KBM-7 (cell line): ENCODE data around the gene CHRNE.
A peak's percentile ranks its signal among the peaks of the same experiment; 100 is the strongest.

Experiments
- DNase-seq: peaks from one replicate; pipeline ENCODE4 v3.0.0-alpha.2; 2015
- in situ Hi-C: fragments of 300-500 bp; cut with MboI; formaldehyde crosslinking; loops from 2 replicates; pipeline ENCODE4 v1.14.3; 2020; ENCODE audit warnings: low sequenced_read_pairs, low pct_unique_long_range_greater_than_20kb, mixed read lengths

The CHRNE gene

DNA sequence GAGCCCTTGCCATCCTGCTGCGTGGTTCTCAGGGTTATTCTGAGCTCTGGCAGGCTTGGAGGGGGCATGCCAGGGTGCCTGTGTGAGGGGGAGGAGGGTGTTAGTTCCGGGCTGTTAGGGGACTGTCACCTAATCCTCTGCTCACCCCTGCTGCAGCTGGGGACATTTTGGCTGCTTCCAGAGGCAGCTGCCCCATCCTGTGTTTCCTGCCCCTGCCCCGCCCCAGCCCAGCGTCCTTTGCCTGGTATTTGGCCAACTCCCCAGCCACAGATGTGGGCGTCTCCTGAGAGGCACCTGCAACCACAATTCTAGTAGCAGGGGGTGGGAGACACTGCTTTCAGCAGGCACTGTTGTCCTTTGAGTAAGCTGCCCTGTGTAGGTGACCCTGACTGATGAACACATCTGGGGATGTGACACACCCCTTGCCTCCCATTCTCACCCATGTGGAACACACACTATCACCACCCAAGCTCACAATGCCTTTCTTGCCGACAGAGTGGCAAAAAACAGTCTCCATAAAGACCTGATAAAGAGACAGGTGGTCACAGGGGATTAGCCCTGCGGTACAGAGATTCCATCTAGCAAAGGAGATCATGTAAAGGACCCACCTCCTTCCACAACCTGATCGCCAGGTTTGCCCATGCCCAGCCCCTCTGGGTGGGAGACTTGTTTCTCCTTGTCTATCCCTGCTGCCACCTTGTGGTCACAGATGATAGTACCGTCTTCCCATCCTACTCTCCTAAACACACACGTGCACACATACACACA lies at the start of gene CHRNE:
TSS of gene CHRNE (minus strand) at position 48 of the 768 bp plus-strand sequence. CDS start at position 13, 35 bp downstream.
- DNase-seq: peak; percentile 93
- in situ Hi-C loops: no loop called here

DNA sequence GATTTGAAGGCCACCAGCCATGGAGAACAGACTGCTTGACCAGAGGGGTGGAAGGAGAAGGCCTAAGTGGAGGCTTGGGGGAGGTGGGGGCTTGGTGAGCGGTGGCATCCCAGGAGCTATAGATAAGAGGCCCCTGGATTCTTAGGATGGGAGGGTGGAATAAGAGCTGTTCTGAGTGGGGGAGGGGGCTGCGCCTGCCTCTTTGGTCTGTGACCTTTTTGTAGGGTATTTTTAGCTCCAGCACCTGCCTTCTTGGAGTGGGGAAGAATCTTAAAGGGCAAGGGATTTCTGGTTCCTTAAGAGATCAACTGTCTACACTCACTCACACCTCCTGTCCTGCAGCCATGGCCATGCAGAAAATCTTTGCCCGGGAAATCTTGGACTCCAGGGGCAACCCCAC lies 48.6 kb upstream of the CHRNE start:
- in situ Hi-C loops: no loop called here
- DNase-seq: no peak

DNA sequence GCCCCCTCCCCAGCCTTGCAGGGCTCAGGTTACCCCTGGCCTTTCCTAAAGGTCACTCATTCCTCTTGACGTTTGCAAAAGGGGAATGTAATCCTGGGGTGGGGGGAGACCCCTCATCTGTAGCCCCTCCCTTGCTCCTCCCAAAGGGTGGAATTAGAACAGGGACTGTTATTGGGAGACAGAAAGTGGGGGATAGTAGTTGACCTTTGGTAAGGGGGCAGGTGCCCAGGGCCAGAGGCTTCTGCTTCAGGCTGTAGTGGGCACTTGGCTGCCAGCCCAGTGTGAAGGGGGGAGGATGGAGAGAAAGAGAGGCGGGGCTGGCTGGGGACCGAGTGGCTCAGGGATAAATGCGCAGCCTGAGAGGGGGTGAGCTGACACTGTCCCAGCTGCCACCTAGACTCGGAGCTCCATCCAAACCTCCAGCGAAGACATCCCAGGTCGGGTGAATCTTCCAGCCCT lies 47.9 kb upstream of the CHRNE start, which contains the start of gene ENO3:
TSS of gene ENO3 (plus strand) at position 374 of the 459 bp plus-strand sequence. CDS start 711 bp downstream, outside the sequence.
- in situ Hi-C loops: no loop called here

DNA sequence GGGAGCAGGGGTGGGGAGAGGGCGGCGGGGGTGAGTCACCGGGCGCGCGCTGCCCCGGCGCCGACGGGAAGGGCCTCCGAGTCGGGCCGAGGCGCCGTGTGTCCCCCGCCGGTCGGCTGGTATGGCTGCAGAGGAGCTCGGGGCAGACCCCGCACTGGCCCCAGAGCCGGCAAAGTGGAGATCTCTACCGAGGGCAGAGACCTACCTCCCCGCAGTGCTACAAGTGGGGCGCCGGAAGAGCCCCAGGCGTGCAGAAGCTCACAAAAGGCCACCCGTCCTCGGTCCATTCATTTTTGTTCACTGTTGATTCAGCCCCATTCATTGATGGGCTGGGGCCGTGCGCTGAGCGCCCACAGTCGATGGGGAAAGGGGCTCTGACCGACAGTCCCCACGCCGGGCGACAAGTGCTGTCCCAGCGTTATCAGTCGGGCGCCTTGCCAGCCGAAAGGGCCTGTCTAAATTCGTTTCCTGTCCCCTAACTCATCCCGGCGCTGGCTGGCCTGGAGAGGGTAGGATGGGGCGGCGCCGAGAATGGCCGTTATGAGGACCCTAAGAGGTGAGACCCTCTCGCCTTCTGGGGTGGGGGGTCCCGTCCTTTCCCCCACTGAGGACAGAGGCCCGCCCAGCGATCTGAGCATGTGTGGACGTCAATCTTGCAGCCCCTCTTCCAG lies 47.3 kb upstream of the CHRNE start:
- in situ Hi-C loops: no loop called here
- peak; percentile 53 for DNase-seq

More for the DNA sequence above, 47.9 kb upstream of the CHRNE start, which contains the start of gene ENO3:
- DNase-seq: no peak

DNA sequence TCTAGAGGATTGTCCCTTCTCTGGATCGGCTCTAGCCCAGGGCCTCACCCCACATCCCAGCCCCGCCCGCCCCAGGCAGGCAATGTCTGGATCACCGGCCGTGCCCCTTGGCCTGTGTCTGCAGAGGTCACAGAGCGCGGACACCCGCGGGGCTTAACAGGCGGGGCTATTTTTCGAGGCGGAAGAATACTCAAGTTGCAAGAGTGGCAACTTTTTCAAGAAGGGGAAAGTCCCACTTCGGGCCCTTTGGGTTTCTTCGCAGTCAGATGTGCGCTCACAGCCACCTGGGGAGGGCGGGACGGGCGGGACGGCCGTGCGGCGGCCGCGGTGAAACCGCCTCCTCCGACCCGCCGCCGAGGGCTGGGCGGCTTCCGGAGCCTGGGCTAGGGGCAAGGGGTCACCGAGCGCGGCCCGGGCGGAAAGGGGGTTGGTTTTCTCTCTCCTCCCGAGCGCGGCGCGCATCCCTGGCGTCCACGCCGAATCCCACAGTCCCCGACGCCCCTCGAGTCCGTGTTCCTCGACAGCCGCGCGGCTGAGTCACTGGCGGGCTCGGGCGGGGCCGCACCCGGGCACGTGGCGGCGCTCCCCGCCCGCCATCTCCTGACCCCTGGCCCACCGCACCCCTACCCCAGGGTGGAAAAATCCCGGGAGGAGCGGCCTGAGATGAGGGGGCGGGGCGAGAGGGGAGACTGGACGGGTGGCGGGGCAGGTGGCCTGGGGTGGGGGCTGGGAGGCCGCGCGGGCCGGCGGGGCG lies 46.6 kb upstream of the CHRNE start:
- peak; percentile 47 for DNase-seq
- in situ Hi-C loops: no loop called here

DNA sequence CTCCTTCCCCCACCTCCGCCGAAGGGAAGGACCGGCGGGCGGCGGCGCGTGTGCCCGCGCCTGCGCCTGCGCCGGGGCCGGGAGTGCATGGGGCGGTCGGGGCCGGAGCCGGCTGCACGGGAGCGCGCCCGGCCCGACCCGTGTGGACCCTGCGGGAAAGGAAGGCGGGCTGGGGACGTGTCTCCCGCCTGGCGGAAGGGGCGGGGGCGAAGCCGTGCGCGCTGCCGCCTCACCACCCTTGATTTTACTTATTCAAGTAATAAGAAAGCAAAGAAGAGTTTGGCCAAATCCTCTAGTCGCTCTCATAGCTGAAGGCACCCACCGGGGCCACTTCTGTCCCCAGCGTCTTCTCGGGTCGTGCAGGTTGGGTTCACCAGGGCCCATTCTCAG lies 46.0 kb upstream of the CHRNE start:
- in situ Hi-C loops: no loop called here
- peak; percentile 87 for DNase-seq

DNA sequence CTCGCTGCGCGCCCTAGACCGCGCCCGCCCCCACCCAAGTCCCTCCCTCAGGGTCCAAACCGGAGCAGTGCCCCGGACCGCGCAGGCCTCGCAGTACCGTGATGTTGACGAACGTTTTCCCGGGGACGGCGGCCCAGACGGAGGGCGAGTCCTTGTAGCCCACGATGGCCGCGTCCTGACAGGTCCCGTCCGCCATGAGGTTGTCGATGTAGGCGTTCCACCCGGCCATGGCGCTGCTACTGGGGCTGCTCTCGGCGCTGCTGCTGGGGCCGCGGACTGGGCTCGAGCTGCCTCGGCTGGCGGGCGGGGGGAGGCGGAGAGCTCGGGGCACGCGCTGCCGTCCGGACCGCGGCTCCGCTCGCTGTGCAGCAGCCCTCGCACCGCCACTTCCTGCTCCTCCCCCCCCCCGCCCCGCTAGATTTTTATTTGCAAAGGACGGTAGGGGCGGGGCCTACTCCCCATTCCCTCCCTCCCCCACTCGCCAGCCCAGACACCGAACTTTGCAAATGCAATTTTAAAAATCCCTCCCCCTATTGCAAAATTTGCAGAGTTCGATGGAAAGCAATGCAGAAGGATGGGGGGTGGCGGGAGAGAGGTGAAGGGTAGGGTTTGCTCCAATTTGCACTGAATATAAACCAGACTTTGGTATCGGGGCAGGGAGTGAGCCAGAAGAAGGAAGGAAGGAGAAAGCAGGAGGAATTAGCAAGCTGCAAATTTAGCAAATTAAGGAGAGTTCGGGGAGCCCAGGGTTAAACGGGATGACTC lies 45.5 kb upstream of the CHRNE start, which contains the start of gene PFN1:
TSS of gene PFN1 (minus strand) at position 365 of the 765 bp plus-strand sequence. CDS start at position 229, 136 bp downstream.
- peak; percentile 91 for DNase-seq
- in situ Hi-C loops: no loop called here

DNA sequence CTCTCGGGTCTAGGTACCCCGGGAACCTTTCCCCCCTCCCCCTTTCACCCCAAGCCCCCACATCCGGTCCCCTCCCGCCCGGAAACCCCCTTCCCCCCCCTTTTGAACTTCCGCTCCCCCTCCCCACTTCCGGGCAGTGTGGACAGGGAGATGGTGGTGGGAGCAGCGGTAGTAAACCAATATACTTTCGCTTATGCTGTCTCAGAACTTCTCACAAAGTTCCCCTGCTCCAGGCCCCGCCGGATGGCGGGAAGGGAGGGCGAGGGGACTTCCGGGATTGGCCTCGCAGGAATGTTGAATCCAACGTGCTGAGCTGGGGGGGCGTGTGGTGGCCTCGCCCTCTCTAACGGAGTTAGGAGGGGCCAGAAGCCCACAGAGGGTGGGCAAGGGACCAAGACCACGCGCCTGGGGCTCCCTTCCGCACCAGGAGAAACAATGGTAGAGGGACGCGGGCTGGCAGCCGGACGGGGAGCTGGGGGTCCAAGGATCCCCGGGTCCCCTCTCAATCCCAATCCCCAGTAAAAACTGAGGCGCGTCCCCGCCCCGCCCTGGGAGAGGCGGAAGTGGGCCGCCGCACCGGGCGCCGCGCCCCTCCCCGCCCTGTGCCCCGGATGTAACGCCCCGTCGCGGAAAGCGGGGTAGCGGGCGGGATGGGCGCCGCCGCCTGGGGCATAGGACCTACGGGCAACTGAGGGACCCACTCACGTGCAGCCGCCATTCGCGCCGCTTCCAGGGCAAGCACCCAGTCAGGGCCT lies 44.7 kb upstream of the CHRNE start:
- DNase-seq: peak; percentile 58
- in situ Hi-C loops: no loop called here

DNA sequence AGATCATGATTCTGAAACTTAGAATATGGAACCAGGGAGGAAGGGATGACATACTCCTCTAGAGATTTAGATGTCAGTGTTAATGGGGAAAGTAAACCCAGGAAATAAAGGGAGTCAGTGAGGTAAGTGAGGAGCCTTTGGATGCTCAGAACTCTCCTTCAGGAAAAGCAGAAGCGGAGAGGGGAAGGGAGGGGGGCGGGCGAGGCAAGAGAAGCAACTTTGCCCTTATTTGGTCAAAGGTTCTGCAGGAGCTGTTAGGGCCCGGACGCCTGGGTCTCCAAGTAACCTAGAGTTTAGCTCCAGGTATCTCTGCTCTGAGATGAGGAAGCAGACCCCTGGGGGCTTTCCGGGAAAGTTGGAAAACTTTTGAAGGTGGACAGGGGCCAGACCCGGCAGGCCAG lies 44.1 kb upstream of the CHRNE start:
- DNase-seq: peak; percentile 54
- in situ Hi-C loops: no loop called here

DNA sequence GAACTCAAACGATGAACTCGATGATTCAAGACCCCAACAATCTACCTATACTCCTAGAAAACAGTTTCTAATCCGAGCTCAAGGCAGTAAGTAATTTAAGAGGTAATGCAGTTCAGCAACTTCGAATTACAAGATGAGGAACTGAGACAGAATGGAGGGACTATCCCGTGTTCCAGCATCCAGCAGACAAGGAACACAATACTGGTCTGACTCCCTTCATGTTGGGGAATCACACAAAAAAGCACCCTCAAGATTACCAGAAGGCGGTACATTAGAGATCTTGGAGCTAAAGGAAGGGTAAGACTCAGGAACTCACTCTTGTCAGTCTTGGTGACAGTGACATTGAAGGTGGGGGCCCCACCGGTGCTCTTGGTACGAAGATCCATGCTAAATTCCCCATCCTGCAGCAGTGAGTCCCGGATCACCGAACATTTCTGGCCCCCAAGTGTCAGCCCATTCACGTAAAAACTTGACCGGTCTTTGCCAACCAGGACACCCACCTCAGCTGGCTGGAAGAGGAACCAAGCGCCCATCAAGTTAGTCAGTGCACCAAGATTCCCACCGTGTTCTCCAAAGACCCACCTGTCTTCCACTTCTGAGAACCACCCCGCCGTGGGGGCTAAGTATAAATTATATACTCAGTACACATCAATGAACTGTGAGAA lies 43.5 kb upstream of the CHRNE start:
- DNase-seq: no peak
- in situ Hi-C loops: no loop called here

DNA sequence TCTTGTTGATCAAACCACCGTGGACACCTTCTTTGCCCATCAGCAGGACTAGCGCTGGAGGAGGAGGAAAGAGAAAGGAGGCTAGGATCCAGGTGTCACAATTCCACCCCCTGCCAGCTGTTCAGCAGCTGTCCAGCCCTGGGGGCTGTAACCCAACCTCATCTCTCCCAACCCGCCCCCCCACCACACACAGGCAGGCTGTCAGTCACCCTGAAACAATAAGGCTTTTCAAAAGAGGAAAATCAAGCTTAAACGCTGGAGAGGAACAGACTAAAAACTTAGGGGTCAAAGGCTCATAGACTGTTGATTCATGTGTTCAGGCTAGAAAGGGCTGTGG lies 43.0 kb upstream of the CHRNE start:
- DNase-seq: no peak
- in situ Hi-C loops: no loop called here

DNA sequence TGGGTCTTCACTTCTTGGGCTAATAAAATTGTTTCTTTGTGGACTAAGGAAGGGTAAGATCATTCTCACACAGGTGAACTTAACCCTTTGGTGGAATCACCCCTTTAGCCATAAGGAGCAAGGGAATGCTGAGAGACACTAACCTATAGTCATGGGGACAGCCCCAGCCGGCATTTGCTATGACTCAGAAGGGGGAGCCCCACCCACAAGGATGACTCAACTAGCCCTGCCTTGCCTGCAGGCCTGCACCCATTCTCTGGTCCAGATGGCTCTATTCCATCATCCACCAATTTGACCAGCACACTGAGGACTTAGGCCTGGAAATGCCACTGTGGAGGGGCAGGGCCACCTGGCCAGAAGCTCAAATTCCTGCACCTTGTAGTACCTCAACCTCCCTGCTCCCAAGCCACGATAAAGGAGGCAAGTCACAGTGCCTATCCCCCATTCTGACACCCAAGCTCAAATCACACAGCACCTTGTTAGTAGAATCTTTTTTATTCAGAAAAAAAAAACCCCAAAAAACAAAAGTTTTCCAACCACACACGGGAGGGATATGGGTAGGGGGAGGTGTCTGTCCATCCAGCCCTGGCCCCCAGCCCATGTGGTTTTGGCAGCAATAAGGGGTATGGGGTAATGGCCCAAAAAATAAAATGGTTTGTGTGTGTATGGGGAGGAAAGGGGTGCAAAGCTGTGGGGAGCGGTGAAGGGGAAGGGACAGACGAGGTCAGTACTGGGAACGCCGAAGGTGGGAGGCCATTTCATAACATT lies 42.5 kb upstream of the CHRNE start:
- no peak for DNase-seq

DNA sequence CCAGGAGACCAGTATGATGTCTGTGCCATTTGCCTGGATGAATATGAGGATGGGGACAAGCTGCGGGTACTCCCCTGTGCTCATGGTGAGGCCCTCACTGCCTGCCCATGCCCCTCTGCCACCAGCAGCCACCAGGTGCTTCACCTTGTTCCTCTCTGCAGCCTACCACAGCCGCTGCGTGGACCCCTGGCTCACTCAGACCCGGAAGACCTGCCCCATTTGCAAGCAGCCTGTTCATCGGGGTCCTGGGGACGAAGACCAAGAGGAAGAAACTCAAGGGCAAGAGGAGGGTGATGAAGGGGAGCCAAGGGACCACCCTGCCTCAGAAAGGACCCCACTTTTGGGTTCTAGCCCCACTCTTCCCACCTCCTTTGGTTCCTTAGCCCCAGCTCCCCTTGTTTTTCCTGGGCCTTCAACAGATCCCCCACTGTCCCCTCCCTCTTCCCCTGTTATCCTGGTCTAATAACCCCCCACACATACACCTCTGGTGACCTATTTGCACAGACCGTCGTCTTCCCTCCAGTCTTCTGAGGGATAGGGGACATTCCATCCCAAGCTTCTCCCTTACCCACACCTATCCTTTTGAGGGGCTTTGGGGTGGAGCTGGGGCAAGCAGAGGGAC lies 41.8 kb upstream of the CHRNE start:
- in situ Hi-C loops: no loop called here
- no peak for DNase-seq

More for the DNA sequence above, 42.5 kb upstream of the CHRNE start:
- in situ Hi-C loops: no loop called here

DNA sequence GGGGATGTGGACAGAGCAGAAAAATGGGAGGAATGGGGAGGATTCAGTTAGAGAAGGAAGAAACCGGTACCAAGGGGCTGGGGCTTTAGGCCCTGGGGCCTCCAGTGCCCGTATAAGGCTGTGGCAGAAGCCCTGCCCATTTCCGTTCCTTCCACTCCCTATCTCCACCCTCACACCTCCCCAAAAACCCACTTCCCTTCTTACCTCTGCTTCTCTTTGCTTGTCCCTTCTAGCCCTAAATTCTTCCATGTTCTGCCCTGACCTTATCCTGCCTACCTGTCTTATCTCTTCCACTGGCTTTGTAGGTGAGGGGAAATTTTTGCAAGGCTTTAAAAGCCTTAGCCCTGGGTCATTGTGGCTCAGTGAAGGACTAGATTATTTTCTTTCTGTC lies 41.3 kb upstream of the CHRNE start:
- DNase-seq: peak; percentile 89
- in situ Hi-C loops: no loop called here

DNA sequence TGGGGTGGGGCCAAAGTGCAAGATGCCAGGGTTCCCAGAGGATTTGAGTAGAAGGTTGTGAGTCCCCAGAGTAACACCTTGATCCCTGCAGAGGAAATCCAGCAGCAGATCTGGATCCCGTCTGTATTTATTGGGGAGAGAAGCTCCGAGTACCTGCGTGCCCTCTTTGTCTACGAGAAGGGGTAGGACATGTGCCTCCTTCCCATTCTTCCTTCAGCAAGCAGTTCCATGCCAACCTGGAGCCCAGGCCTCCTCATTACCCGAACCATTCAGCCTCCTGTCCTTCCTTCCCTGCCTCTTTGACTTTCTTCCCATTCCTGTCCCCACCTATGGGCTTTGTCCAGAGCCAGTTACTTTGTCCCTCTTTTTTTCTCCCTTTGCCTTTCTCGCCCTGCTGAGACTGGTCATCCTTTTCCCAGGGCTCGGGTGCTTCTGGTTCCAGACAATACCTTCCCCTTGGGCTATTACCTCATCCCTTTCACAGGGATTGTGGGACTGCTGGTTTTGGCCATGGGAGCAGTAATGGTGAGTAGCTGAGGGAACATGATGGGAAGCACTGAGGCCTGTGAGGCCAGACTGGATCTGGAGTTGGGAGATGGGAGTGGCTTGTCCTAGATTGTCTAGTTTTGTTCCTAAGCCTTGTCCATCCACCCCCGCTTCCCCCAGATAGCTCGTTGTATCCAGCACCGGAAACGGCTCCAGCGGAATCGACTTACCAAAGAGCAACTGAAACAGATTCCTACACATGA lies 40.0 kb upstream of the CHRNE start:
- in situ Hi-C loops: no loop called here

DNA sequence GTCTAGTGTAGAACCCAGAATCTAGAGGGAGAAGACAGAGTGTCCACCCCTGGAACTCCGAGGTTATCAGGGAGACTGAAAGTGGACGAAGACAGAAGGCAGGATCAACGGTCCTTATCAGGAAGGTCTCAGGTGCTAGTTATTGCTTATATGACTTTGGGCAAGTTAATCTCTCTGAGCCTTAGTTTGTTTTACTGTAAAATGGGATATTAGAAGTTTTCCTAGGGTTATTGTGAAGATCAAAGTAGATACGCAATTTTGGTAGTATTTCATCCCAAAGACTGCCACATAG lies 38.4 kb upstream of the CHRNE start:
- in situ Hi-C loops: no loop called here
- DNase-seq: no peak

More for the DNA sequence above, 40.0 kb upstream of the CHRNE start:
- no peak for DNase-seq
